Hematopoietic multipotent progenitor cell (in vitro differentiated cells): ENCODE results near the gene DDAH2. TPM values are rescaled to one million over a fixed set of nuclear protein-coding genes. Genes with fewer than 3 reads are reported as not detected.

Experiments
- DNase-seq, 3 donors: peaks; one replicate each; pipeline ENCODE4 v3.0.0-alpha.2; 2011 to 2015; ENCODE audit warnings: low read depth in 2 of 3, low spot score in 2 of 3
- total RNA-seq: library from RNA; depleted of rRNA; stranded (reverse); fragments of >200 nt; gene quantifications from one replicate; pipeline ENCODE4 v1.2.3, GENCODE V29; 2012

Gene DDAH2
- total RNA-seq, 1 donor: 223 TPM

GRCh38 chr6:31733734-31734133 is 4.6 kb upstream of the DDAH2 start:
- DNase-seq: no peak

GRCh38 chr6:31732029-31732428 is 2.9 kb upstream of the DDAH2 start:
- DNase-seq: no peak

- DNase-seq: peak in 1 of 3 donors; percentile 8
Observed at GRCh38 chr6:31730631-31731086, 1.6 kb upstream of the DDAH2 start.

DNA sequence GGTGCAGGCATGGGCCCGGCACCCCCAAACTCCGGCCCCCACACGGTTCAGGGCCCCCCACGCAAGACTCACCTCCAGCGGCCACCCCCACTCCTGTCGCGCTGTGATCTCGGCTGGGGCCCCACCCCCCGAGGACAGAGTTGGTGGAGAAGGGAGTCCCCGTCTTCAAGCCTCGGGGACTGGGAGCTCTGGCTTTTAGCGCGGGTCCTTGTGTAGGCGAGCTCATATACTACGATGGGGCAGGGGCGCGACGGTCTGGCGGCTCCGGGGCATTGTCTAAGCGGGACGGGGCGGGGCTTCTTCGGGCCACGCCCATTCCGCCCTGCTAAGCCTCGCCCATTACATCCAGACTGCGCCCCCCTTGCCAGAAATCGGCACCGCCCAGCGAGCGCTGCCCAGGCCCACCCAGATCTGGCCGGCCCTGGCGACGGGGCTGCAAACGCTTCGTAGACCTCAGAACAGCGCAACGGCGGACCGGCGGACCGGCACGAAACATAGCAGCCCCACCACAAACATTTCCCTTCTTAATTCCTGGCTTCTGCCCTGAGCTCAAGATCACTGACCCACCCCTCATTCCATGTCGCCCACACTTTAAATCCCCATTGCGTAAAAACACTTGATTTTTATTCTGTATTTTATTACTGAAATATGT is 1.0 kb upstream of the DDAH2 start:
- DNase-seq: peak; percentile 47 to 96 (median 92)

DNA sequence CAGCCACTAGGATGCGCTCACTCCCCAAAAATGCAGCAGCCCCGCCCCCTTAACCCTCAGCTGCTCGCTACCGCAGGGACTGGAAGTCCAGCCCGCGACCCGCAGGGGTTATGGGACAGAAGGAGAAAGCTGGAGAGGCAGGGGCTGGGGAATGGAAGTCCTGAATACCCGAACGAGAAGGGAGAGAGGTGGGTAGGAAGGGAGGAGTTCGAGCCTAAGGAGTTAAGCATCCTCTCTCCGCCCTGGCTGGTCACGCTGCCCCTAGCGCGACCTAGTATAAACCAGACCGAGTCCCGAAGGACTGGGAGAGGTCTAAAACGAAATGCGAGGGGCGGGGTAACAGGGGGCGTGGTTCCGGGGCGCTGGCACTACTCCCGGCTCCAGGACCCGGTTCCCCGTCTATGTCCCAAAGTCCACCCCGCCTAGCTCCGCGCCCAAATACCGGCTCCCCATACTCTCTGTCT is 448 bp upstream of the DDAH2 start:
- DNase-seq: peak; percentile 61 to 92 (median 87)

GRCh38 chr6:31727717-31728671 is 1.1 kb downstream of the DDAH2 start:
- DNase-seq: peak in 1 of 3 donors; percentile 90

GRCh38 chr6:31727034-31727716 is 1.9 kb downstream of the DDAH2 start:
- DNase-seq: peak in 1 of 3 donors; percentile 82

DNA sequence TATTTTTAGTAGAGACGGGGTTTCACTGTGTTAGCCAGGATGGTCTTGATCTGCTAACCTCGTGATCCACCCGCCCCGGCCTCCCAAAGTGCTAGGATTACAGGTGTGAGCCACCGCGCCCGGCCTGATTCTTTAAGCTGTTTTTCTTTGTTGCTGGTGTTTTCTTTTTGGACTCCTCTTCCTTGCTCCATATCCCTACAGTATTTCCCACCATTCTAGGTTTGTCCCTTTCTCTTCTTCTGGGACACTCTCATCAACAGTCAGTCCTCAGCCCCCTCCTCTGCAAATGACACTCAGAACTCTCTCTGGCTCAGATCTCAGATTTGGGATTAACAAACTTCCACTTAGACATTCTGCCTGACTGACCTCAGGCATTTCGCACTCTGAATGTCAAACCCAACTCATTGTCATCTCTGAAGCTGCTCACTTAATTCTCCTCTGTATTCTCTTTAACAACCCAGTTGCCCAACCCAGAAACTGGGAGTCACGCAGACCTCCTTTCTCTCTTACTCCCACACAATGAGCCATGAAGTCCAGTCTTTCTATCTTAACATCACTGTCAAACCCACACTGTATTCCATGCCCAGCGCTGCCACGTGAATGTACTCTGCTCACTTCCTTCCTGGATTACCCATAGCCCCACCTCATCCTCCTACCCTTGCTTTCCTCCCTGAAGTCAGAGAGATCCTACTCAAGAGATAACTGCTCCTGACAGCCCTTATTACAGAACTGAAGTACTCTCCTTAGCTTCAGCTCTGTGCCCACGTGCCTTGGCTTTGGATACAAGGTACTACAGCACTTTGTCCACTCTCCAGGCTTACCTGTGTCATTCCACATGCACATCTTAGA is 3.4 kb downstream of the DDAH2 start:
- peak in 1 of 3 donors; percentile 9 for DNase-seq

DNA sequence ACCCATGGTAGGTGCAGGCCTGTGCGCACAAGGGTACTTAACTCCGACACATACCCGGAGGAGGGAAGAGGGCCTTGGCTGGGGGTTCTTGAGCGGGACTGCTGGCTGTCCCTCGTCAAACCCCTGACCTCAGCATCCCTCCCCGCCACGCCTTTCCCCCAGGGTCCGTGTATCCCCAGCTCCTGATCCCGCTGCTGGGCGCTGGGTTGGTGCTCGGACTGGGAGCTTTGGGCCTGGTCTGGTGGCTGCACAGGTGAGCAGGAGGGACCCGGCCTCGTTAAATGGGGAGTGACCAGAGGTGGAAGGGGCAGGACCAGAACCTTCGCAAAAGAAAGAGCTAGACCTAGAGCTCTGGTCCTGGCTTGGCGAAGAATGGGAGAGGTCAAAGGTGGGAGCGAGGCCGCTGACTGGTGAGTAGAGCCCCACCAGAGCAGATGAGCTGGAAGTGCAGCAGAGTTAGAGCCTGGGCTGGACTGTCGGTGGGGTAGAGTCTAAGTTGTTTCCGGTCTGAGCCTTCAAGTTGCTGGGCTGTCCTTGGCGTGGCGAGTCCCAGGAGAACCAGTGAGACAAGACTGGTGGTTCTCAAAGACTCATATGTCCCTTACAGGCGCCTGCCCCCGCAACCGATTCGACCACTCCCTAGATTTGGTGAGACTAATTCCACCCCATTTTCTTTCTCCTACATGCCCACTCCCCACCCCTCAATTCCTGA is 5.0 kb downstream of the DDAH2 start:
- DNase-seq: peak in 1 of 3 donors; percentile 14

- peak in 2 of 3 donors; percentile 58 to 76 for DNase-seq
Observed at GRCh38 chr6:31723245-31723979, 5.7 kb downstream of the DDAH2 start, which contains the start of gene MPIG6B. TSS of gene MPIG6B (plus strand) at chr6:31723373. CDS start at chr6:31723384, 11 bp downstream.

DNA sequence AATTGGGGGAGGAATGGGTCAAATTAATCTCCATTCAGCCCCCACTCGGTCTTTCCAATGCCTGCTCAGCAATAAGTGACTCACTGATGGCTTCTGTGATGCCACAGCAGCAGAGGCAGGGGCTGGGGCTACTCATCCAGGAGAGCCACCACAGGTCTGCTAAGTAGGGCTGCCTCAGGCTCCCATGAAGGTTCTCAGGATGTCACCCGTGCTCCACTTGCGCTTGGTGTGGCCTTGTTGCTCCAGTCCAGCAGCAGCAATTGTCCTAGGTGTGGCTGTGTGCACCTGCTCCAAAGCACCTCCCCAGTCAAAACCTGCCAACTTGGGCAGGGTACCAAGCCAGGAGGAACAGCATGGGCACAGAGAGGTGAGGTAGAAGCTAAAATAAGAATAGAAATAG is 6.9 kb downstream of the DDAH2 start:
- no peak for DNase-seq

DNA sequence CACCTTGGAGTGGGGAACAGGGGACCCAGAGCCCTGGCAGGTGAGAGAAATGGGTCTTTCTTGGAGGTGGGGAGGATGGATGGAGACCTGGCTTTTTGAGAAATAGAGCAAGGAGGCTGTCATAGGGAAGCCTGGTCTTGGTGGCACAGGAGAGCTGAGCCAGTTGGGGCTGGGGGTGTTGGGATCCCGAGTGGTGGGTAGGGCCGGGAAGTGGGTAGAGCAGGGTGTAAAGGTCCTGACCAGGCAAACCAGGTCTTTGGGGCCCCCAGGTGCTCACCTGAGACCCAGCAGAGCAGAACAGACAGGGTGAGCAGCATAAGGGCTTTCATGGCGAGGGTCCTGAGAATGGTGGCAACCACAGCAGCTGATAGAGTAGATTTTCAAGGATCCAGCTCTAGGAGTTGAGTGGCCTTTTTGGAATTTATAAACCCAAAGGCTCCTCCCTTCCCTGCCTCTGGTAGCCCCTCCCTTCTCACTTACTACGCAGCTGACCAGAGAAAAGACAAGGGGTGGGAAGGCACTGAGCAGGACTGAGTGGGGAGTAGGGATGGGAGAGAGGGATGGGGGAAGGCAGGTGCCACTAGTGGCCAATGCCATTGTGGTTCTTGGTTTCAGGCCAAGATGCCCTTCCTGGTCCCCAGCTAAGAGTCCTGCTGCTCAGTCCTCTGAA is 7.6 kb downstream of the DDAH2 start, which contains the start of gene LY6G6C:
Gene LY6G6C, minus strand, starts transcription at position 396 of the 670 bp plus-strand sequence. Its CDS starts 67 bp downstream, at position 329.
- DNase-seq: no peak

GRCh38 chr6:31720196-31720770 is 8.8 kb downstream of the DDAH2 start:
- no peak for DNase-seq

GRCh38 chr6:31719001-31719400 is 10.1 kb downstream of the DDAH2 start:
- DNase-seq: no peak

DNA sequence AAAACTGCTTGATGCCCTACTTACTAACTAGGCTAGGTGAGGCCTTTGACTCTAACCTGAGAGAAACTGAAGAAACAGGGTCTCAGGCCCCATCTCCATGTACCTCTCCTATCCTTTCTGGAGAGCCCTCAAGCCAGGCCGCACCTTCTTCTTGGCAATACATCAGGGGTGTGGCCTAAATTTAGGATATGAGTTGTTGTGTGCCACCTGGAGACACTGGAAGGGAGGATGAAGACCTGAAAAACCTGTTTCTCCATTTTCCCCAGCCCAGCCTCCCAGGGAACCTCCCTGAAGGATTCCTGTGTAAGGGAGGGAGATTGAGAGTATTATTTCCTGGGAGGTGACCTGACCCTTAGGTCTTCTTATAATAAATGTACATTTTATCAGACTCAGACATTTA is 10.8 kb downstream of the DDAH2 start:
- DNase-seq: no peak

DNA sequence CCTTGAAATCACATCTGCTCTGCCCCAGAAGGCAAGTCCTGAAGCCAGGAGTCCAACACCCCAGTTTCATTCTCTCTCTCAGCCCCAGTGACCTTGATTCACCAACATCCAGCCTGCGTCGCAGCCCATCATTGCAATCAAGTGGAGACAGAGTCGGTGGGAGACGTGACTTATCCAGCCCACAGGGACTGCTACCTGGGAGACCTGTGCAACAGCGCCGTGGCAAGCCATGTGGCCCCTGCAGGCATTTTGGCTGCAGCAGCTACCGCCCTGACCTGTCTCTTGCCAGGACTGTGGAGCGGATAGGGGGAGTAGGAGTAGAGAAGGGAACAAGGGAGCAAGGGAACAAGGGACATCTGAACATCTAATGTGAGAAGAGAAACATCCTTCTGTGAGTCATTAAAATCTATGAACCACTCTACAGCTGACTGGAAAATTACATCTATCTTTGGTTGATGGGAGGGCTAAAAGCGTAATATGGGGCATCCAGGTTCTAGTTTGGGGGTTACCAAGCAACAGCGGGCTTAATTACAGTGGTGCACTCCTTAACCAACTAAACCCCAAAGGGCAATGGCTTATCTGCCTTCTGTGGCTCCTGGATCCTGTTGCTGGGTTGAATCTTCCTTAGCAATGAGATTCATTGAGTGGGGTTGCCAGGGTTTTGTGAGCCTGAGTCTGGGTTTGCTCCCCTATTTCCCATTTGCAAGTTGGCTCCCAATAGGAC is 11.4 kb downstream of the DDAH2 start:
- no peak for DNase-seq
